DMS114 treated with DMSO at 0.1 percent for 48 hours (cell line): ENCODE results near the gene TUBE1.
A peak's percentile ranks its signal among the peaks of the same experiment; 100 is the strongest.
"Not testable (repeated sequence)": the region's sequence is repeated elsewhere in the genome, so short reads cannot be mapped to it uniquely, and the experiment has no call there.

Source experiments
- DNase-seq: peaks from one replicate; lab custom pipeline; 2025; ENCODE audit not compliant: unreplicated experiment; lab: John Stamatoyannopoulos, UW

TUBE1 gene

DNA sequence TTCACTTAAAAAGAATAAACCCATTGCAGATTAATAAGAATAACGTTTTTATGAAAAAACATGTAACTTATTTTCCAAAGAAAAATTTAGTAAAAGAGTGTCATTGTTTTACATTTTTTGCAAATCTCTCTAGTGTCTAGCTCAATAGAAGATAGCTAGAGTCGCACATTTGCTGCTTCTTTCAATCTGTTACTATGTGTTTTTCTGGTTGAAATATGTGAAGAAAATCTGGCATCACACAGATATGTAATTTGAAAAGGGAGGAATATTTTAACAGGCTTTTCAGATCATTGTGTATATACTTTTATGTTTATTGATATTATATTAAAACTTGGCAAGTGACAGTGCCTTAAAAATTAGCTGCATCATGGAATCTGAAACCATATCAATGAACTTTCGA, 24.3 kb downstream of the TUBE1 start:
- DNase-seq: no peak

DNA sequence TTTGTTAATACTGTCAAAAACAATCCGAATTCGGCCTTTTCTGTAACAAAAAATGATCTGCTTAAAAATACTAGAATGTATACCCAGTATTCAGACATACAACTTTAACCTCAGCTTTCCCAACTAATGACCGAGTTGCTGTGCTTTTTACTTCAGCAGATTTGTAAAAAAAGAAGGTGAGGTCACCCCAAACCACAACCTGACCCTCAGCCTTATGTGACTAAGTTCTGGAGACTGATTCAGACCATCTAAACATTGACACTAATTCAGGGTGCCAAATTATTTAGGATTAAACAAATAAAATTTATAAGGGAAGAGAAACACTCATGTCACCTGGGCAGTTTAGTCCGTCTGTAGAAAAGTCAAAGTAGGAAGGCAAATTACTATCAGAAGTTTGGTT, 25.7 kb downstream of the TUBE1 start:
- DNase-seq: no peak

DNA sequence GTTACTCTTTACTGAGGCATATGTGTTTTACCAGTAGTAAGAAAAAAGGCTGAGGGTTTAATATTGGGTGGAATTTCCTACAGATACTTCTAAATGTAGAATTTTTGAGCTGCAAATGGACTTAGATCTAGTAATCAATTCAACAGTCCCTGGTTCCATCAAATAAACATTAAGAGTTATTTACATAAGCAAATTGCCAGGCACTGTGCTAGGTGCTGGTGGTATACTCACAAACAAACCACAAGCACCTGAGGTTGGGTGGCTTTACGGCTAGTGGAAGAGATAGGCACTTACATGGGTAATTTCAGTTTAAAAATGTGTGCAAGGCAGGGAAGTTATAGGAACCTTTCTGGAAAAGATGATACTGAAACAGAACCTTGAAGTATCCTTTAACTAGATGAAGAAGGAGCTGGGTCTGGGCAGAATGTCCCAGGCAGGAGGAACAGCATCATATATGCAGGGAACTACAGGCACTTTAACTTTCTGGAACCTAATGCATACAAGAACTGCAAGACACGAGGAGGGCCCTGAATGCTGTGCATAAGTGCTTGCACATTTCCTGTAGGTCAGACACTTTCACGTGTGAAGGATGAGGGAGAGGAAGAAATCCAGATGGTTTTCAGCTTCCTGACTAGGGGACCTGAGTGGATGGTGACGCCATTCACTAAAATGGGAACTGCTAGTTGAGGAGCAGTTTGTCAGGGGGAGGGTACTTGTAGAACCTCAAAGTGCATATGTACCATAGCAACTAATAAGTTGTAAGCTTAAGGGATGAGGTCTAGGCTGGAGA, 28.8 kb downstream of the TUBE1 start:
- no peak for DNase-seq

DNA sequence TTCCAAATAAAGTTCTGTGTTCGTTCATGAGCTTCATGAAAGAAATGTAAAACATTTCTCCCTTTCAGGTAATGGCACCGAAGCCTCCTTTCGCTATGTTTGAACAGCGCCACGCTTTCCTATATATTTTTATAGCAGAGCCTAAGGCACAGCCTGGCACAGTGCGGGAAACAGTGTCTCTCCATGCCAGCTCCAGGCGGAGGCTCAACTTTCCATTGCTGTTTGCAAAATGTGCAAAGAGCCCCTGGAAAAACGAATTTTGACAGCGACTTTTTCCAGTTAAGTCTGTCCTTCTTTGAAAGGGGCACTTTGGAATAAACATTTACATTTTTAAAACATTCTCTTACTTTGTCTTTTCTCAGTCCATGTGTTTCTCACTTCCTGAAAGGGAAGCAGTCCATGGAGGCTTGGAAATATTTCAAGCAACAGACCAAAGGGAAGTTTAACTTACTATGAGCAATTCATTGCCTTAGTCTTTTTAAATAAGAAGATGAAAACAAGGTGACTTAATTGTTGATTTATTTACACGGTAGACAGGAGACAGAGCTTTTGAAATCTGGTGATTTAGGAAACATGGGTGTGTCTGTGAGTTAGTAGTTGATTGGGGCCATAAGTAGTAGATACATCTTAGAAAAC, 32.6 kb downstream of the TUBE1 start:
- DNase-seq: no peak

GRCh38 chr6:112054001-112054400, 33.3 kb downstream of the TUBE1 start, which contains the start of gene CCN6:
Gene CCN6, plus strand, starts transcription at chr6:112054104. Its CDS starts 254 bp downstream, at chr6:112054358.
- no peak for DNase-seq

DNA sequence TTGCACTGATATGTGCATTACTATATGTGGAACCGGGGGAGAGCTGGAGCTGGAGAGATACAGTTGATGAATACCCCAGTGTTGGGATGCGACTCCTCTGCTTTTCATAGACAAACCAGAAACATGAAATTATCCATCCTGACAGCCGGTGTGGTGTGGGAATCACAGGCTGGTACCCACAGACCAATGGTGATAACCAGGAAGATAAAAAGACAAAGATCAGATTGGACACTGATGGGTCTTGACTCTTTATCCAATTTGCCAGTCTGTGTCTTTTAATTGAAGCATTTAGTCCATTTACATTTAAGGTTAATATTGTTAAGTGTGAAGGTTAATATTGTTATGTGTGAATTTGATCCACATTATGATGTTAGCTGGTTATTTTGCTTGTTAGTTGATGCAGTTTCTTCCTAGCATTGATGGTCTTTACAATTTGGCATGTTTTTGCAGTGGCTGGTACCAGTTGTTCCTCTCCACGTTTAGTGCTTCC, 36.0 kb downstream of the TUBE1 start:
- DNase-seq: not testable (repeated sequence)

DNA sequence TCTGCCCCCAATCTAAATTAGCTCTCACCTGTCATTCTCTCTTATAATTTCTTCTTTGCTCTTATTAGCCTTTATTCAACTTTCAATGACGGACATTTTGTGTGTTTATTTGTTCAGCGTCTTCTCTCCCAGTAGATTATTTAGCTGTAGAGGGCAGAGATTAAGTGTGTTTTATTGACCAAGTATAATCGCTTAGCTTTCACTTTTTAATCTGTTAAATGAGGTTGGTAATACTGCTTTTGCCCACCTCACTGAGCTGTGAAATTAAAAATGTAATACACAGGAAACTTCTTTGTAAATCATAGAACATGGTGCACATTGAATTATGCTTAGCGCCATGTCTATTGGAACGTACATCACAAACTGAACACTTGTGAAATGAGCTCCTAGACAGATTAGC, 36.9 kb downstream of the TUBE1 start:
- no peak for DNase-seq

DNA sequence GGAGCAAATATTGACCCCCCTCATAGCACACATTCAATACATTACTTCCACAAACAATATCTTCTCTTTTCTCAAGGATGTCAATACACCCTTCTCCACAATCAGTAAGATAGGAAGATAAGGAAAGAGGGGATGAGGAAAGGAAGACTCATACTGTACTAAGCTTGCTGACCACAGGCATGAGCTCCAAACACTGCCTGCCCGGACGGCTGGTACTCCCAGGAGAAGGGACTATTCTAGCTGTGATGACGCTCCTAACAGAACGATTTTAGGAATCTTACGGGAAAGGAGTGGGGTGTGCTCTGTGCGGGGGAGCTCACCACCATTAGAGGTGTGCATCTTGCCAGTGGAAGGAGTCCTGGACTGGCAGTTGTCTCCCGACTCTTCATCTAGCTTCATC, 37.3 kb downstream of the TUBE1 start:
- no peak for DNase-seq

DNA sequence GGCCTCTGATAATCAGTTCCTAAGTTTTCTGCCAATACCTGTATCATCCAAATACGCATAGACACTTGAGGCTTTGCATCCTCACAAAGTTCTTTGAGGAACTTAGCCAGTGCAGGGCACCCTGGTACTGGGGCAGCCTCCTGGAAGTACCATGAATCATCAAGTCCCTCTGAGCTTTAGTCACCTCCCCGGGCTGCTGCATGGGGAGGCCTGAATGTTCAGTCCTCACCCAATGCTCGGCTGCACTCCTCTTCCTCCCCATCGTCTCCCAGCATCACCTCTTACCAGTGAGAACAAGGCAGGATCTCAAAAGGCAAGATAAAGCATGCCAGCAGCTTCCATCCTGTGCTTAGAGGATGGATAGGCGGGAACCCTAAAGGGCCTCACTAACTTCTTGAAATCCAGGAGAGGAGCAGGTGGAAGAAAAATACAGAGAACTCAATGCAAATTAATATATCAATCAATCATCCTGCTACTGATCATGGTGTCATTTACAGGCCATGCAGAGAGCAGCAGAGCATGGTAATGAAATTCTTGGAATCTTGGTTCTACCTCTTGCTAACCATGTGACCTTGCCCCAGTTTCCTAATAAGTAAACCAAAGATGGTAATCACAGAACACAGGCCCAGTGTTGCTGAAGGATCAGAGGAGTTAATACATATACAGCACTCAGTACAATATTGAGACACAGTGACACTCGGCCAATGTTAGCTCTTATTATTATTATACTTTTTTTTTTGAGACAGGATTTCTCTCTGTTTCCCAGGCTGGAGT, 38.1 kb downstream of the TUBE1 start:
- DNase-seq: no peak

DNA sequence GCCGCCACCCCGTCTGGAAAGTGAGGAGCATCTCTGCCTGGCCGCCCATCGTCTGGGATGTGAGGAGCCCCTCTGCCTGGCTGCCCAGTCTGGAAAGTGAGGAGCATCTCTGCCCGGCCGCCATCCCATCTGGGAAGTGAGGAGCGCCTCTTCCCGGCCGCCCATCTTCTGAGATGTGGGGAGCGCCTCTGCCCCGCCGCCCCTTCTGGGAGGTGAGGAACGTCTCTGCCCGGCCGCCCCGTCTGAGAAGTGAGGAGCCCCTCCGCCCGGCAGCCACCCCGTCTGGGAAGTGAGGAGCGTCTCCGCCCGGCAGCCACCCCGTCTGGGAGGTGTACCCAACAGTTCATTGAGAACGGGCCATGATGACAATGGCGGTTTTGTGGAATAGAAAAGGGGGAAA, 39.8 kb downstream of the TUBE1 start:
- not testable (repeated sequence) for DNase-seq

DNA sequence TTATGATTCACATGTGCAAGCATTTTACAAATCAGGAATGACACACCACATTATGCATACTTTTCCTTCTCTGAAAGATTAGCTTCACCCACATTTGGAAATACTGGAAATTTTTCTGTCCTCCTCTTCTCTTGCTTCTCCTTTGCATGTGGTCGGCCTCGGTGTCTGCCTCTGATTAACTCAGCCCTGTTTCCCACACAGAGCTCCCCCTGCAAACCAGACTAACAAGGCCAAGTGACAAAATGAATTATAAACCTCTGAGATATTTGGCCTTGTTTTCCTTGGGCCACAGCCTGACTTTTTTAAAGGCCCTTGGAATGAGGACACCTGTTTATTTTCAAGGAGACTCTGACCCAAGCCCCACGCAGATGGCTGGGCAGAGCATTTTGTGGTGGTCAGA, 42.4 kb downstream of the TUBE1 start:
- no peak for DNase-seq

- DNase-seq: no peak
These were observed 43.1 kb downstream of the TUBE1 start for GRCh38 chr6:112044196-112044595.

GRCh38 chr6:112043032-112044007, 44.0 kb downstream of the TUBE1 start:
- peak; percentile 90 for DNase-seq

- no peak for DNase-seq
These were observed 45.7 kb downstream of the TUBE1 start for GRCh38 chr6:112041535-112041934.

DNA sequence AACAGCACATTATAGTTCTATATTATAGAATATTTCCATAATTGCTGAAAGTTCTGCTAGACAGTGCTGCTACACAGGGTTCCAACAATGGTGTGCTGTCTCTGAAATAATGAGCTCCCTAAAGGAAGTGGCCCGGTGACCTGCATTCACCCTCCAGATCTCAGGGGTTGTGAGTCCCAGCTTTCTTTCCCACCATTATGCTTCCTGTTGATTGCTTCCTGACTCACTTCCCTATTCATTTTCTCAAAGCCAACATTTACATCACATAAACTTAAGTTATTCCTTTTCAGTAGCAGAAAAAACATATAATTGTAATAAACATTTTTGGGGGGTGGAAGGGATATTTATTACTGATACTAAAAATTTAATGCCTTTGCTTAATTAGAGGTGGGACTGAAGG, 46.3 kb downstream of the TUBE1 start:
- no peak for DNase-seq

DNA sequence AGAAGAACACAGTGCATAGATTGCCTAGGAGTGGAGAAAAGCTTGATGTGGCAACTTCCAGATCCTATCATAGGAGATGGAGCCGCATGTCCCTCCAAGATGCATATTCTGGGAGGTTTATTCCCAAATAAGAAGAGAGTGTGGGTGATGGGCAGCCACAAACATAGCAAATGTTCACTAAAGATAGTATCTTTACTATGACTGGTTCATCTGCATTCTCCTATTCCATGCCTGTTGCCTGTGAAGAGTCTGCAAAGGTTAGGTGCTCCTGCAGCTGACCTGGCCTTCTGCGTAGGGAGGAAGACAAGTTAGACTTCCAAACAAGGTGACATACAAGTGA, 47.9 kb downstream of the TUBE1 start:
- DNase-seq: no peak

GRCh38 chr6:112038756-112039430, 48.4 kb downstream of the TUBE1 start:
- DNase-seq: no peak

DNA sequence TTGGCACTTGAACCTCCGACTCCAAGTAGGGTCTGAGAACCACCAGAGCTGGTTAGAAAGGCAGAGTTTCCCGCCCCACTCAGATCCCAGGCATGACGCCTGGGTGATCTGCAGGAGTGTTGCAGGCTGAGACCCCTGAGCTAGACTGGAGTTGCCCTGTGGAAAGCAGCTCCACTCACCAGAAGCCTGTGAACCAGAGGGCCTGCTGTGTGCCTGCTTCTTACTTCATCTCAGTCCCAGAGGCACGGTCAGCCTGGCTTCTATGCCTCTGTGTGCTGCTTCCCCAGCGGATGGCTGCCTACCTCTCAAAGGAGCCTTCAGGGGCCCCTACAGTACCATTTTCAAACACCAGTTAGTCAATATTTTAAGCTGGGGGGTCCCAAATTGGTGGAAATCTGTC, 49.0 kb downstream of the TUBE1 start:
- DNase-seq: no peak

DNA sequence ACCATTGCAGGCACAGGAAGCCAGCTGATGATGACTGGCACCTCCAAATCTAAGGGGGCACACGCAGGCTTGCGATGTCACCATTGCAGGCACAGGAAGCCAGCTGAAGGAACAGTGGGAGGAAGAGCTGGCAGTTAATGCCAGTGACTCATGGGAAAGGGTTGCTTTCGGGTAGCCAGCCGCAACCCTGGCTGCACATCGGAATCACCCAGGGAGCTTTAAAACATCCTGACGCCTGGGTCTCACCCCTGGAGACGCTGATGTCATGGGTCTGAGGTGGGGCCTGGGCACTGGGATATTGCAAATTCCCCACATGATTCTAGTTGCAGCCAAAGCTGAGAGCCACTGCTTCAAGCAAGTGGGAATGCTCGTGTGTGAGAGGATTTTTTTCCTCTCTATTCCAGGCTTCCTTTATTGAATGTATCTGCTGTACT, 49.5 kb downstream of the TUBE1 start:
- no peak for DNase-seq

DNA sequence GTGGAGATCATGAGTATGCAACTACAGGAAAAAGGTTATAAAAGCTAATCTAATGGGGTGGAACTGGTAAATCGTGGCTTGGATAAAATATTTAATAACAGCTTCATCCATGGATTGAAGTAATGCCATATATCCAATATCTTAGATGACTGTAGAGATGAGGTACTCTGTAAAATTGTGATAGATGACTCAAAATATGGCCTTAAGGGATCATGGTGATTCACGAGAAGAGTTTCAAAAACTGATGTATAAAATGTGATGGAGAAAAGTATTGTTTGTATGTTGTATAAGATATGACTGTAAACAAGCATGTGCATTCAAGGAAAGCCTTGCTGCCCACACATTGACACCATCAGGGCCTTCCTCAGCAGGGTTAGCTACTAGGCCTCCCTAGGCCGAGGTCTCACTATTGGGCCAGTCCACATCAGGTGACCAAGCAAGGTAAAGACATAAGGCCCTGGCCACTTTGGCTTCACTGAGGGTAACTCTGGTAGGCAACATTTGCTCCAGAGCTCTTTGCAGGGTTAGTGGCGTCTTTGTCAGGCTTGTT, 51.1 kb downstream of the TUBE1 start:
- no peak for DNase-seq
